ENCODE measurements around the gene CCDC34.

DNA sequence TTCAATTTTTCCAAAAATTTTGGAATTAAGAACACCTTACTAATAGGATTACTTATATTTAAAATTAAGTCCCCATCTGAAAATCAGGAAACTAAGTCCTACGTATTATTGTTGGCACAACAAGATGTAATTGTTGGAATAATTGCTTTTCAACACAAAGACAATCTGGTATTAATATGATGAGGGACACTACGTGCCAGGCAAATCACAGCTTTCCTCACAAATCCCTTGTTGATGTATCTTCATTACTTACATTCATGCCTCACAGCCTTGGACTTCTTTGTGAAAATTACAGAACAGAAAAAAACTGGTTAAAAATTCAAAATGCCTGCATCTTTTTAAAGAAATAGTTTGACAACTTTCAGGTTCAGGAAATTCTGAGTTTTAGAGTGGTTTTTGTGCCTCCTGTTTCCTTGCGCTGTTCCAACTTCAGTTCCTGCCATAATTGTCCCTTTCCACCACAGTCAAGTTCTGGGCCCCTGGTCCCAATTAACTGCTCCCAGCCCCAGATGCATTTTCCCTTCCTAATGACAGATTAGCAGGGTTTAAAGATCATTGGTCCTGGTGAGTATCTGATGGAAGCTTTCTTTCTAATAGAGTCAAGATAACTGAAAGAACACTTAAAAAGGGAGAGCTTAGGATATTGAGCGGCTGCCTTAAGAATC lies 23.3 kb upstream of the CCDC34 start:
- TF ChIP-seq POLR2A (IDR thresholded peaks at IDR 0.05) (no peak), POLR2AphosphoS5 (IDR thresholded peaks at IDR 0.05) (no peak)
- TF ChIP-seq, protein P1, sequence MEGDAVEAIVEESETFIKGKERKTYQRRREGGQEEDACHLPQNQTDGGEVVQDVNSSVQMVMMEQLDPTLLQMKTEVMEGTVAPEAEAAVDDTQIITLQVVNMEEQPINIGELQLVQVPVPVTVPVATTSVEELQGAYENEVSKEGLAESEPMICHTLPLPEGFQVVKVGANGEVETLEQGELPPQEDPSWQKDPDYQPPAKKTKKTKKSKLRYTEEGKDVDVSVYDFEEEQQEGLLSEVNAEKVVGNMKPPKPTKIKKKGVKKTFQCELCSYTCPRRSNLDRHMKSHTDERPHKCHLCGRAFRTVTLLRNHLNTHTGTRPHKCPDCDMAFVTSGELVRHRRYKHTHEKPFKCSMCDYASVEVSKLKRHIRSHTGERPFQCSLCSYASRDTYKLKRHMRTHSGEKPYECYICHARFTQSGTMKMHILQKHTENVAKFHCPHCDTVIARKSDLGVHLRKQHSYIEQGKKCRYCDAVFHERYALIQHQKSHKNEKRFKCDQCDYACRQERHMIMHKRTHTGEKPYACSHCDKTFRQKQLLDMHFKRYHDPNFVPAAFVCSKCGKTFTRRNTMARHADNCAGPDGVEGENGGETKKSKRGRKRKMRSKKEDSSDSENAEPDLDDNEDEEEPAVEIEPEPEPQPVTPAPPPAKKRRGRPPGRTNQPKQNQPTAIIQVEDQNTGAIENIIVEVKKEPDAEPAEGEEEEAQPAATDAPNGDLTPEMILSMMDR (IDR thresholded peaks at IDR 0.05) = no peak
